IPS-11a (cell line): ENCODE results near the gene JSRP1.

Experiments used
- H3K4me3 ChIP-seq: one replicate; pipeline ENCODE4 v1.5.1; 2013; ENCODE audit warnings: low read depth, low read length, control low read depth

Gene JSRP1

GRCh38 chr19:2266183-2266993 is 10.2 kb upstream of the JSRP1 start:
- H3K4me3 ChIP-seq: no peak overlapping the region

GRCh38 chr19:2261438-2262172 is 5.4 kb upstream of the JSRP1 start:
- no peak overlapping the region for H3K4me3 ChIP-seq

- H3K4me3 ChIP-seq: no peak overlapping the region
These were observed 4.2 kb upstream of the JSRP1 start for GRCh38 chr19:2260341-2260805.

GRCh38 chr19:2259336-2259735 is 3.1 kb upstream of the JSRP1 start:
- H3K4me3 ChIP-seq: no peak overlapping the region

- no peak overlapping the region for H3K4me3 ChIP-seq
These were observed 938 bp downstream of the JSRP1 start for GRCh38 chr19:2255112-2255845.

- H3K4me3 ChIP-seq: peak overlapping the region; percentile 30
These were observed 1.9 kb downstream of the JSRP1 start for GRCh38 chr19:2254064-2254872.

GRCh38 chr19:2253106-2254063 is 2.8 kb downstream of the JSRP1 start:
- peak overlapping the region; percentile 30 for H3K4me3 ChIP-seq

GRCh38 chr19:2252797-2253105 is 3.5 kb downstream of the JSRP1 start:
- no peak overlapping the region for H3K4me3 ChIP-seq

- no peak overlapping the region for H3K4me3 ChIP-seq
These were observed 4.0 kb downstream of the JSRP1 start for GRCh38 chr19:2252055-2252796.

- H3K4me3 ChIP-seq: no peak overlapping the region
These were observed 4.8 kb downstream of the JSRP1 start for GRCh38 chr19:2251106-2252054.

- H3K4me3 ChIP-seq: no peak overlapping the region
These were observed 5.5 kb downstream of the JSRP1 start for GRCh38 chr19:2250766-2251105.

GRCh38 chr19:2249880-2250765 is 6.1 kb downstream of the JSRP1 start:
- no peak overlapping the region for H3K4me3 ChIP-seq

- H3K4me3 ChIP-seq: no peak within 1 kb of the TSS
These were observed 7.0 kb downstream of the JSRP1 start, which contains the start of gene AMH for GRCh38 chr19:2249010-2249866. AMH (plus strand) TSS chr19:2249323; CDS start chr19:2249333, 10 bp downstream.

- H3K4me3 ChIP-seq: no peak overlapping the region
These were observed 7.8 kb downstream of the JSRP1 start for GRCh38 chr19:2248136-2249009.
